Fibroblast of lung (primary cell): Measurements from ENCODE around the gene TXK. TPM values are rescaled to one million over a fixed set of nuclear protein-coding genes. Genes with fewer than 3 reads are reported as not detected.

Experiments used
- DNase-seq, 2 donors: peaks; one replicate each; pipeline versions ENCODE4 v3.0.0 to v3.0.0-alpha.2; 2010; ENCODE audit warnings: low read depth in 2 of 2
- H2AFZ ChIP-seq: 2 replicates; pipeline ENCODE4 v1.5.1; 2012; ENCODE audit warnings: low read length, control low read depth, inconsistent platforms
- H3K27ac ChIP-seq: 2 replicates; pipeline ENCODE4 v1.5.1; 2011; ENCODE audit warnings: low read length, control low read depth; ENCODE audit not compliant: insufficient read depth
- H3K27me3 ChIP-seq: 2 replicates; pipeline ENCODE4 v1.5.1; 2011; ENCODE audit warnings: mild to moderate bottlenecking, low read length; ENCODE audit not compliant: control insufficient read depth, insufficient read depth
- H3K36me3 ChIP-seq: 2 replicates; pipeline ENCODE4 v1.5.1; 2011; ENCODE audit warnings: low read length; ENCODE audit not compliant: control insufficient read depth, insufficient read depth
- H3K4me1 ChIP-seq: 2 replicates; pipeline ENCODE4 v1.5.1; 2011; ENCODE audit warnings: low read length; ENCODE audit not compliant: control insufficient read depth, insufficient read depth; ENCODE audit errors: extremely low read depth
- H3K4me2 ChIP-seq: 2 replicates; pipeline ENCODE4 v1.5.1; 2011; ENCODE audit warnings: low read length, control low read depth; ENCODE audit not compliant: insufficient read depth; ENCODE audit errors: extremely low read depth
- H3K4me3 ChIP-seq, 4 experiments: fragments of 200-600 bp in 1 of 4; sonication (generic) in 1 of 4; replicated peaks in 1 of 4; 2 replicates each; pipeline ENCODE4 v1.5.1; 2011 to 2016; ENCODE audit warnings: low read length in 4 of 4, low read depth in 3 of 4, mild to moderate bottlenecking in 3 of 4, control low read depth in 2 of 4, inconsistent platforms in 1 of 4, mixed read lengths in 1 of 4; ENCODE audit not compliant: insufficient read depth in 1 of 4; ENCODE audit errors: control extremely low read depth in 1 of 4
- H3K79me2 ChIP-seq: 2 replicates; pipeline ENCODE4 v1.5.1; 2012; ENCODE audit warnings: mild to moderate bottlenecking, low read length, inconsistent platforms; ENCODE audit not compliant: control insufficient read depth, insufficient read depth
- H3K9ac ChIP-seq: 2 replicates; pipeline ENCODE4 v1.5.1; 2011; ENCODE audit warnings: mild to moderate bottlenecking, low read length, control low read depth; ENCODE audit not compliant: insufficient read depth
- H3K9me3 ChIP-seq: 2 replicates; pipeline ENCODE4 v1.5.1; 2012; ENCODE audit warnings: low read depth, low read length; ENCODE audit not compliant: control insufficient read depth, insufficient read depth
- H4K20me1 ChIP-seq: 2 replicates; pipeline ENCODE4 v1.5.1; 2011; ENCODE audit warnings: low read length; ENCODE audit not compliant: control insufficient read depth, insufficient read depth; ENCODE audit errors: extremely low read depth
- CTCF ChIP-seq, 2 donors: IDR thresholded peaks in 1 of 2; conservative IDR thresholded peaks in 1 of 2; 1 replicate in 1 of 2; 2 replicates in 1 of 2; pipeline ENCODE4 v1.5.1; 2011 to 2012; ENCODE audit warnings: low read length in 2 of 2, control low read depth in 1 of 2, inconsistent platforms in 1 of 2, low read depth in 1 of 2, mild to moderate bottlenecking in 1 of 2
- EZH2 ChIP-seq: IDR thresholded peaks from 2 replicates; pipeline ENCODE4 v1.5.1; 2012; ENCODE audit warnings: low read length, control low read depth, mild to moderate bottlenecking; ENCODE audit errors: missing control alignments
- polyA plus RNA-seq, 2 donors: library from polyadenylated mRNA; depleted of rRNA in 1 of 2; stranded (reverse) in 1 of 2; unstranded in 1 of 2; fragments of >200 nt; gene quantifications; 2 replicates each; pipeline ENCODE4 v1.2.1, GENCODE V29; 2011 to 2012; ENCODE audit warnings: missing spikeins in 1 of 2
- total RNA-seq: library from RNA; depleted of rRNA; stranded (reverse); fragments of >200 nt; gene quantifications from 2 replicates; pipeline ENCODE4 v1.2.1, GENCODE V29; 2014

Gene TXK
- total and polyA plus RNA-seq, 2 donors (not counting 1 experiment from before 2014, with no cell fraction given): 0.05 to 0.66 TPM

DNA sequence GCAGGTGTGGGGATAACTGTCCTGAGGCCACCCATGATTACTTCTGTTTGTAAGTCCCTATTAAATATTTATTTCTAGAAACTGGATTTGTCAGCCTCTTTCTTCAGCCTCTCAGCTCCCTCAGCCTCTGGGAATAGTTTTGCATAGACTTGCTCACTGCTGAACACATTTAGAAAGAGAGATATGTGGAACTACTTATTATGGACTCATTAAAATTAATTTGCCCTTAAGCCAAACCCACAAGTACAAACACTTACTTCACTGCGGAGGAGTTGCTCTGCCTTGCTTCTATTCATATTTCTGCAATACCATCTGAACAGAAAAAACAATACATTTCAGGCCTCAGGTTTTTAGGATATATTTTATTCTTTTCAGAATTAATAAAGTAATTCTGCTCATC, 22.4 kb upstream of the TXK start:
- DNase-seq: no peak

DNA sequence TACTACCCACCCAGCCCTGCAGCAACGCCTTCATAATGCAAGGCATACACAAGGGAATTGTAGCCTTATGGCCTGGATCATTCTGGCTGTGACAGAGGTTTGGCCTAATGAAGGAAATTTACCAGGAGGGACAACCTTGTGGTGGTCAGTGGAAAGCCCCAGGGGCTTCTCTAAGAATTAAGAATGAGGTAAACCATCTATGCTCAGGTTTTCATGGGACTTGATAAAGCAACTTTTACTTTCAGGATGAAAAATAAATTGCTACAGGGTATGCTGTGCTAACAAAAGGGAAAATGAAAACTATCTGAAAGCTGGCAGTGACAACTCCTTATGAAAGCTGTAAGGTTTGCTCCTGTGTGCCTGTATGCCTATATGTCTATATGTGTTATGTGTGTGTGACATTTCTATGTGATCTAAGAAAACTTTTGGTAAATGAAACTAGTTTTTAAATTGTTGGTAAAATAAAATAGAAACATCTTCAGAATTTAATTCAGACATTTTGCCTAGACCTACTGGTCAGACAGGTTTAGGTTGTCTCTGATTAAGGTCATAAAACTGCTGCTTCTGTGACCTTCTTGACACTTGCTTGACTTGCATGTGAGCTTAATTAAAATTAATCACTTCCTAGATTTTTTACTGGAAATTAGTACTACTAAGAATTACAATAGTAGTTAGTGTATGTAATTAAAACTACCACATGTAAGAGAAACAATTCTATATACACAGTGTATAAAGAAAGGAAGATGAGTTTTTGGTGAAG, 19.9 kb upstream of the TXK start:
- no peak for DNase-seq
- H3K27ac ChIP-seq: no peak overlapping the region
- no peak overlapping the region for H3K4me2 ChIP-seq
- no peaks in the 10 kb centered on the region for H3K9me3 ChIP-seq
- no peaks in the 10 kb centered on the region for H4K20me1 ChIP-seq
- no peak overlapping the region for H3K9ac ChIP-seq
- H2AFZ ChIP-seq: no peak overlapping the region
- no peaks in the 10 kb centered on the region for H3K27me3 ChIP-seq
- no peak for TF ChIP-seq EZH2
- TF ChIP-seq CTCF (conservative IDR thresholded peaks at IDR 0.05 in 1 of 2, IDR thresholded peaks at IDR 0.05 in 1 of 2; ENCODE audit: low read depth in 1 of 2, low read length in 2 of 2): no peak
- no peak overlapping the region for H3K4me3 ChIP-seq
- no peaks in the 10 kb centered on the region for H3K4me1 ChIP-seq
- H3K36me3 ChIP-seq: no peaks in the 10 kb centered on the region
- H3K79me2 ChIP-seq: no peaks in the 10 kb centered on the region

More for the DNA sequence above, 22.4 kb upstream of the TXK start:
- Histone ChIP-seq H3K4me1 (no peaks in the 10 kb centered on the region), H3K4me2 (no peak overlapping the region), H3K27ac (no peak overlapping the region), H4K20me1 (no peaks in the 10 kb centered on the region), H3K79me2 (no peaks in the 10 kb centered on the region), H3K9me3 (no peaks in the 10 kb centered on the region), H3K9ac (no peak overlapping the region), H3K36me3 (no peaks in the 10 kb centered on the region), H3K27me3 (no peaks in the 10 kb centered on the region), H2AFZ (no peak overlapping the region), H3K4me3 (no peak overlapping the region)
- TF ChIP-seq CTCF (conservative IDR thresholded peaks at IDR 0.05 in 1 of 2, IDR thresholded peaks at IDR 0.05 in 1 of 2; ENCODE audit: low read depth in 1 of 2, low read length in 2 of 2) (no peak), EZH2 (no peak)

DNA sequence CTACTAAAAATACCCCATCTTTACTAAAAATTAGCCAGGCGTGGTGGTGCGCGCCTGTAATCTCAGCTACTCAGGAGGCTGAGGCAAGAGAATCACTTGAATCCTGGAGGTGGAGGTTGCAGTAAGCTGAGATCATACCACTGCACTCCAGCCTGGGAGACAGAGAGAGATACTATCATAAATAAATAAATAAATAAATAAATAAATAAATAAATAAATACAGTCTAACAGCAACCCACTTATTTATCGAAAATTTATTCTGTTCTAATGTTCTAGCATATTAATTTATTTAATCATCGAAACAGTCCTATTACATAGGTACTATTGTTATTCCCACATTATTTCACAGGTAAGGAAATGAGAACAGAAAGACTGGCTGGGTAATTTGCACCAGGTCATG, 18.2 kb upstream of the TXK start:
- H3K27me3 ChIP-seq: no peaks in the 10 kb centered on the region
- H3K36me3 ChIP-seq: no peaks in the 10 kb centered on the region
- DNase-seq: no peak
- H3K4me2 ChIP-seq: no peak overlapping the region
- no peaks in the 10 kb centered on the region for H3K9me3 ChIP-seq
- H3K79me2 ChIP-seq: no peaks in the 10 kb centered on the region
- no peak overlapping the region for H2AFZ ChIP-seq
- no peak overlapping the region for H3K27ac ChIP-seq
- no peak overlapping the region for H3K9ac ChIP-seq
- no peaks in the 10 kb centered on the region for H4K20me1 ChIP-seq
- no peak overlapping the region for H3K4me3 ChIP-seq
- H3K4me1 ChIP-seq: no peaks in the 10 kb centered on the region
- TF ChIP-seq EZH2 (no peak), CTCF (conservative IDR thresholded peaks at IDR 0.05 in 1 of 2, IDR thresholded peaks at IDR 0.05 in 1 of 2; ENCODE audit: low read depth in 1 of 2, low read length in 2 of 2) (no peak)
